ENCODE results near the gene GPC3. TPM values are rescaled to one million over a fixed set of nuclear protein-coding genes. Genes with fewer than 3 reads are reported as not detected.
A peak's percentile ranks its signal among the peaks of the same experiment; 100 is the strongest.

Gene GPC3
- polyA plus RNA-seq, 2 of the 4 experiments (the other 2 are of a cell fraction) = not detected

DNA sequence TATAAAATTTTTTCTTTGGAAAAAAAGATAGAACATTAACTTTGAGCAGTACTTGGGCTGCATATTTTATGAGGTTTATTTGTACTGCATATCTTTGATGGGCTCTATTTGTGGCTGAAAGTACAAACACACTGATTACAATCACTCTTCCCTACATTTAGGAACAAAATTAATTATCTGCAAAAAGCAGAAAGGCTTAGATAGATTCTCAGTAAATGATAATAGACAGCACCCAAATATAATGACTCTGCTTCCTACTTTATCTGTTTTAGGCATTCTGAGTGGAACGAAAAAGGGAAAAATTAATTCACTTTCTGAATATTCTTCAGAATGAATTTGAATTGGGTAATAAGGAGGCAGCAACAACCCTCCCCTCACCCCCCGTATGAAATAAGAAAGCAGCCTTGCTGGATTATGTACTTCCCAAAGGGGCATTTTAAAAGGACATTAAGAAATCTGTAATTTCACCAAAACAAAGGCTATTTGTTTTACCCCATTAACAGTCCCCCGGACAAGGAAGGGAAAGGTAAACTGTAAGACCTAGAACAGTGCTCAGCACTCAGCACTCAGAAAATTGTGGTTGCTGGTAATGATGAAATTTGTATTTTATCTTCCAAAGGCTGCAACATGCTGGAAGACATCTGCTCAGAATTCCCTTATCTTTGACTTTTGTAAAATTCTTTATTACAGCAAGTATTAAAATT, 242.6 kb downstream of the GPC3 start:
- no peak for DNase-seq (ENCODE audit: low read depth in 1 of 2, low spot score in 1 of 2)
- Histone ChIP-seq H3K4me3 (no peak overlapping the region), H3K27ac (no peak overlapping the region), H3K4me2 (no peak overlapping the region), H3K4me1 (no peaks in the 10 kb centered on the region), H3K9me3 (no peaks in the 10 kb centered on the region)
- FAIRE-seq = peak; percentile 81
- no peak for ATAC-seq
- ChIA-PET CTCF (no interaction called here), POLR2A (no interaction called here)
- TF ChIP-seq SMC3 (IDR thresholded peaks at IDR 0.05) (no peak), POLR2AphosphoS2 (conservative IDR thresholded peaks at IDR 0.05; ENCODE audit: low read length) (no peak), ZC3H11A (IDR thresholded peaks at IDR 0.05) (no peak), HEYL (CRISPR knock-in tag; IDR thresholded peaks at IDR 0.05) (no peak), FOSB (CRISPR knock-in tag; IDR thresholded peaks at IDR 0.05) (no peak), CEBPB (IDR thresholded peaks at IDR 0.05) (no peak), RARB (CRISPR knock-in tag; IDR thresholded peaks at IDR 0.05) (no peak), ESRRA (IDR thresholded peaks at IDR 0.05; ENCODE audit: borderline replicate concordance, low read length) (no peak), NR3C1 (IDR thresholded peaks at IDR 0.05) (no peak), BHLHE40 (IDR thresholded peaks at IDR 0.05; ENCODE audit: low read depth, low read length) (no peak), HOXA7 (CRISPR knock-in tag; IDR thresholded peaks at IDR 0.05) (no peak), GATA3 (IDR thresholded peaks at IDR 0.05; ENCODE audit: borderline replicate concordance) (no peak), RCOR1 (IDR thresholded peaks at IDR 0.05; ENCODE audit: low read depth, low read length) (no peak)
- TF ChIP-seq, protein P1, sequence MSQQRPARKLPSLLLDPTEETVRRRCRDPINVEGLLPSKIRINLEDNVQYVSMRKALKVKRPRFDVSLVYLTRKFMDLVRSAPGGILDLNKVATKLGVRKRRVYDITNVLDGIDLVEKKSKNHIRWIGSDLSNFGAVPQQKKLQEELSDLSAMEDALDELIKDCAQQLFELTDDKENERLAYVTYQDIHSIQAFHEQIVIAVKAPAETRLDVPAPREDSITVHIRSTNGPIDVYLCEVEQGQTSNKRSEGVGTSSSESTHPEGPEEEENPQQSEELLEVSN (IDR thresholded peaks at IDR 0.05; ENCODE audit: borderline replicate concordance, low read depth) = no peak
- TF ChIP-seq, protein P2, sequence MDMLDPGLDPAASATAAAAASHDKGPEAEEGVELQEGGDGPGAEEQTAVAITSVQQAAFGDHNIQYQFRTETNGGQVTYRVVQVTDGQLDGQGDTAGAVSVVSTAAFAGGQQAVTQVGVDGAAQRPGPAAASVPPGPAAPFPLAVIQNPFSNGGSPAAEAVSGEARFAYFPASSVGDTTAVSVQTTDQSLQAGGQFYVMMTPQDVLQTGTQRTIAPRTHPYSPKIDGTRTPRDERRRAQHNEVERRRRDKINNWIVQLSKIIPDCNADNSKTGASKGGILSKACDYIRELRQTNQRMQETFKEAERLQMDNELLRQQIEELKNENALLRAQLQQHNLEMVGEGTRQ (IDR thresholded peaks at IDR 0.05) = no peak
- 15% methylated on average over 3 of the region's 3 CpGs for WGBS (ENCODE audit: missing lambda C conversion rate)

DNA sequence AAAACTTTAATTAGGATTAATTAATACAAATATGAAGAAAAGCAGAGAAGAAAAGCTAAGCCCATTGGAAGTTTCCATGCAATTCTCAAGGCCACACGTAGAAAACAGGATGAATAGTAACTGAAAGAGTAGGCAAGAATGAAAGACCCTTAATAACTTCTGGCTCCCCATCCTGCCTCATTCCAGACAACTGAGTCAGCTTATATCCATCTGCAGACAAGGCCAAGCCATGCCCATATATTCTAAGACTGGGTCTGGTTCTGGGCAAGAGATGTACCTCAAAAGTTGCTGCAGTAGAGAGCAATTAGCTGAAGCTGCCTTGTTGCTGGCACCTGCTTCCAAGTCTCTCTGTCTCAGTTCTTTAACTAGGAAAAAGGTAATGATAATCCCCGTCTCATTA, 244.1 kb downstream of the GPC3 start:
- Histone ChIP-seq H3K4me1 (no peaks in the 10 kb centered on the region), H3K9me3 (no peaks in the 10 kb centered on the region), H3K27ac (no peak overlapping the region), H3K4me3 (no peak overlapping the region), H3K4me2 (no peak overlapping the region)
- no peak for ATAC-seq
- CTCF ChIA-PET = interaction anchor here (1.8 kb wide), 1 partner anchor 51 kb away, joined by 5 read pairs; no protein-coding TSS in a partner anchor
- TF ChIP-seq ZFP36 (IDR thresholded peaks at IDR 0.05; ENCODE audit: borderline replicate concordance, partially characterized antibody) = no peak
- TF ChIP-seq RNF2 (IDR thresholded peaks at IDR 0.05; ENCODE audit: borderline replicate concordance, low read depth) = no peak
- POLR2A ChIA-PET = no interaction called here
- FAIRE-seq = no peak
- no peak for DNase-seq (ENCODE audit: low read depth in 1 of 2, low spot score in 1 of 2)
- 39% methylated on average over 2 of the region's 2 CpGs for WGBS (ENCODE audit: missing lambda C conversion rate)

DNA sequence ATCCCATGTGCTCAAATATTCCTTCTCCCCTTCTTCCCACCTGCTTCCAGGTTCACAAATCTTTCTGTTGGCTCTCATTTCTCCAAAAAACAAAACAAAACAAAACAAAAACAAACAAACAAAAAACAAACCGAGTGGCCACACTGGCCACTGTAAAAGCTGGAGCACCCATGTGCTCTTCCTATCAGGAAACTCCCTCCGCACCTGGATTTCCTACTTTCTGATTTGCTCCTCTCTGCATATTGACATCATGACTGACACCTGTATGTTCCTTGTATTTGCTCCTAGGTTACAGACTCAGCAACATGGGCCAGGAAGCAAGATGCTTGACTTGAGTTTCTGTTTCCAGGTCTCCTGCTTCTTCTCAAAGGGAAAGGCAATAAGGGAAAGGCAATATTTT, 258.8 kb downstream of the GPC3 start:
- ChIA-PET CTCF (no interaction called here), POLR2A (no interaction called here)
- peak overlapping the region; percentile 64 for H3K4me2 ChIP-seq
- H3K9me3 ChIP-seq = no peaks in the 10 kb centered on the region
- ATAC-seq (no peak), DNase-seq (ENCODE audit: low read depth in 1 of 2, low spot score in 1 of 2) (peak in 1 of 2 experiments; percentile 1), FAIRE-seq (no peak)
- peak overlapping the region; percentile 54 to 74 for H3K27ac ChIP-seq
- H3K4me3 ChIP-seq = no peak overlapping the region
- TF ChIP-seq GATA3 (IDR thresholded peaks at IDR 0.05; ENCODE audit: borderline replicate concordance) (no peak), HOXA7 (CRISPR knock-in tag; IDR thresholded peaks at IDR 0.05) (no peak), ZFP36 (IDR thresholded peaks at IDR 0.05; ENCODE audit: borderline replicate concordance, partially characterized antibody) (no peak), RARB (CRISPR knock-in tag; IDR thresholded peaks at IDR 0.05) (no peak), EP300 (IDR thresholded peaks at IDR 0.05) (no peak), ZC3H11A (IDR thresholded peaks at IDR 0.05) (no peak)
- WGBS (ENCODE audit: missing lambda C conversion rate) = 49% methylated on average over 2 of the region's 2 CpGs
- peaks cover 14% of the 10 kb centered on the region for H3K4me1 ChIP-seq

DNA sequence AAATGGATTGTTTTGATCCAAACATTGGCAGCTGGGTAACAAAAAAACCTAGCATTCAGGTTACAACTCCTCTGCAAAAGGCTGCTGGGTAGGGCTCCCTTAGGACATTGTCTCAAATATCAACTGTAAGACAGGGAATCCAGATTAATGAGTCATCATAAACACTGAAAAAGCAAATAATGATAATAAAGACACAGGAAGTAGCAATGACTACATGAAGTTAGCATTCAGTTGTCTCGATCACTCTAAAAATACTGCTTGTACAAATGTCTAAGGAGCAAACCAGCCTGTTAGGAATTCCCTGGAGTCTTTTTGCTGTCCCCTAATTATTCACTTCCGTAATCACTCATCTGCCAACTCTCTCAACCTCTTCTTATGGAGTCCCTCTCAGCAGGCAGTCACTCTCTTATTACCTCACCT, 259.2 kb downstream of the GPC3 start:
- DNase-seq (ENCODE audit: low read depth in 1 of 2, low spot score in 1 of 2) (peak; percentile 18 to 57), ATAC-seq (peak; percentile 82 to 92), FAIRE-seq (no peak)
- WGBS (ENCODE audit: missing lambda C conversion rate) = 6% methylated on average over 2 of the region's 2 CpGs
- TF ChIP-seq, protein P1 (IDR thresholded peaks at IDR 0.05; ENCODE audit: borderline replicate concordance, low read depth) = no peak
- TF ChIP-seq MAFK (IDR thresholded peaks at IDR 0.05; ENCODE audit: partially characterized antibody) (peak; percentile 49), FOSL2 (IDR thresholded peaks at IDR 0.05) (0 out of 2 replicates have a peak, but pooled peaks have one; percentile 30), FOSL2 (CRISPR knock-in tag; IDR thresholded peaks at IDR 0.05) (peak; percentile 82), EHF (CRISPR knock-in tag; IDR thresholded peaks at IDR 0.05) (no peak), JUNB (IDR thresholded peaks at IDR 0.05) (peak; percentile 32; the same call in 1 of the 2 replicates)
- TF ChIP-seq, protein P3, sequence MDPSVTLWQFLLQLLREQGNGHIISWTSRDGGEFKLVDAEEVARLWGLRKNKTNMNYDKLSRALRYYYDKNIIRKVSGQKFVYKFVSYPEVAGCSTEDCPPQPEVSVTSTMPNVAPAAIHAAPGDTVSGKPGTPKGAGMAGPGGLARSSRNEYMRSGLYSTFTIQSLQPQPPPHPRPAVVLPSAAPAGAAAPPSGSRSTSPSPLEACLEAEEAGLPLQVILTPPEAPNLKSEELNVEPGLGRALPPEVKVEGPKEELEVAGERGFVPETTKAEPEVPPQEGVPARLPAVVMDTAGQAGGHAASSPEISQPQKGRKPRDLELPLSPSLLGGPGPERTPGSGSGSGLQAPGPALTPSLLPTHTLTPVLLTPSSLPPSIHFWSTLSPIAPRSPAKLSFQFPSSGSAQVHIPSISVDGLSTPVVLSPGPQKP (IDR thresholded peaks at IDR 0.05; ENCODE audit: low read depth, low read length) = no peak
- Histone ChIP-seq H3K4me3 (no peak overlapping the region), H3K4me1 (peaks cover 14% of the 10 kb centered on the region), H3K27ac (peak overlapping the region; percentile 54 to 74), H3K9me3 (no peaks in the 10 kb centered on the region), H3K4me2 (peak overlapping the region; percentile 64)
- CTCF ChIA-PET = no interaction called here
- POLR2A ChIA-PET = no interaction called here
